Cardiac septum (tissue), 1 donor: ENCODE results near the gene PAFAH2. TPM values are rescaled to one million over a fixed set of nuclear protein-coding genes. Genes with fewer than 3 reads are reported as not detected.

Experiments
- DNase-seq: peaks from one replicate; pipeline ENCODE4 v3.0.0-alpha.2; 2020; ENCODE audit warnings: low spot score
- intact Hi-C: fragments of 100-400 bp; cut with DNase I; formaldehyde crosslinking; loops from one replicate; pipeline ENCODE4 v1.14.0; 2022
- total RNA-seq: library from RNA; stranded (reverse); fragmentation: NEBNext Ultra II Directional; extraction: Animal tissue kit (Norgen Biotek cat#: 25700); gene quantifications from one replicate; pipeline ENCODE4 v1.2.1, GENCODE V29; 2021
- donor health status: DM: no; HTN: no; CAD: no.

Gene PAFAH2
- total RNA-seq, 1 donor from 2014 or later, result 18.5 TPM

GRCh38 chr1:25918615-25919014 is 79.2 kb downstream of the PAFAH2 start:
- intact Hi-C loops, result no loop called here
- no peak for DNase-seq

- intact Hi-C loops, result no loop called here
- no peak for DNase-seq
These were observed 79.9 kb downstream of the PAFAH2 start for GRCh38 chr1:25917996-25918395.

- DNase-seq, result no peak
- intact Hi-C loops, result no loop called here
These were observed 81.4 kb downstream of the PAFAH2 start for GRCh38 chr1:25916460-25916859.

GRCh38 chr1:25914074-25914995 is 83.5 kb downstream of the PAFAH2 start:
- peak; percentile 68 for DNase-seq
- intact Hi-C loops, result no loop called here

- intact Hi-C loops, result no loop called here
- DNase-seq, result no peak
These were observed 84.7 kb downstream of the PAFAH2 start for GRCh38 chr1:25913206-25913605.

GRCh38 chr1:25912076-25912831 is 85.6 kb downstream of the PAFAH2 start:
- intact Hi-C loops, result no loop called here
- no peak for DNase-seq

GRCh38 chr1:25911162-25911561 is 86.7 kb downstream of the PAFAH2 start:
- intact Hi-C loops, result no loop called here
- DNase-seq, result no peak

Other genes starting within 250 kb of the PAFAH2 start
- gene SELENON, start 197.9 kb downstream of the PAFAH2 start, total RNA-seq, result 53.0 TPM
- 187 TPM for gene MTFR1L, start 178.1 kb downstream of the PAFAH2 start, total RNA-seq
- gene AUNIP, start 138.6 kb downstream of the PAFAH2 start, total RNA-seq, result not detected
- 2.4 TPM for gene PAQR7, start 122.4 kb downstream of the PAFAH2 start, total RNA-seq
- gene STMN1, start 91.6 kb downstream of the PAFAH2 start, total RNA-seq, result 55.4 TPM
- 9.2 TPM for gene EXTL1, start 23.7 kb upstream of the PAFAH2 start, total RNA-seq
- 5.0 TPM for gene SLC30A2, start 48.1 kb upstream of the PAFAH2 start, total RNA-seq
- 123 TPM for gene TRIM63, start 69.6 kb upstream of the PAFAH2 start, total RNA-seq
- gene PDIK1L, start 113.8 kb upstream of the PAFAH2 start, total RNA-seq, result 3.5 TPM
- 3.8 TPM for gene FAM110D, start 161.0 kb upstream of the PAFAH2 start, total RNA-seq
- not detected for gene C1orf232, start 170.9 kb upstream of the PAFAH2 start, total RNA-seq
- gene ZNF593, start 171.8 kb upstream of the PAFAH2 start, total RNA-seq, result 23.2 TPM
- not detected for gene ZNF593OS, start 173.8 kb upstream of the PAFAH2 start, total RNA-seq
- gene CNKSR1, start 179.4 kb upstream of the PAFAH2 start, total RNA-seq, result 2.9 TPM
- gene CATSPER4, start 192.5 kb upstream of the PAFAH2 start, total RNA-seq, result not detected
- 25.8 TPM for gene CEP85, start 236.1 kb upstream of the PAFAH2 start, total RNA-seq